ENCODE measurements around the gene BICDL2. TPM values are rescaled to one million over a fixed set of nuclear protein-coding genes. Genes with fewer than 3 reads are reported as not detected.

BICDL2 gene
- total and polyA plus RNA-seq, 9 of the 15 experiments (the other 6 are each of a cell fraction or from before 2014, with no cell fraction given), result 0.09 to 0.28 (median 0.09) TPM; not detected in 6

GRCh38 chr16:2983706-2984136, 53.0 kb downstream of the BICDL2 start (continued):
- no peak for TF ChIP-seq SREBF2 (CRISPR knock-in tag; IDR thresholded peaks at IDR 0.05)
- no peak for TF ChIP-seq NFRKB (IDR thresholded peaks at IDR 0.05; ENCODE audit: low read depth)
- peak; percentile 36; the same call in 1 of the 2 replicates for TF ChIP-seq ARID1B (IDR thresholded peaks at IDR 0.05)
- no peak for TF ChIP-seq GABPB2 (CRISPR knock-in tag; conservative IDR thresholded peaks at IDR 0.05)
- no peak for TF ChIP-seq MCM3 (IDR thresholded peaks at IDR 0.05)
- no peak for TF ChIP-seq HNRNPL (IDR thresholded peaks at IDR 0.05; ENCODE audit: low read depth, low read length)
- no peak for TF ChIP-seq CAMTA2 (CRISPR knock-in tag; conservative IDR thresholded peaks at IDR 0.05)
- TF ChIP-seq POLR2B (IDR thresholded peaks at IDR 0.05; ENCODE audit: low read depth, partially characterized antibody), result no peak
- TF ChIP-seq JUND (IDR thresholded peaks at IDR 0.05; ENCODE audit: borderline replicate concordance, low read depth, low read length), result peak; percentile 56; the same call in 1 of the 2 replicates
- peak; percentile 22; the same call in 1 of the 3 replicates for TF ChIP-seq JUND (tag; IDR thresholded peaks at IDR 0.05; ENCODE audit: borderline replicate concordance, low read depth, low read length)
- TF ChIP-seq ETV1 (tag; conservative IDR thresholded peaks at IDR 0.05; ENCODE audit: low read depth), result no peak
- TF ChIP-seq, protein P1, sequence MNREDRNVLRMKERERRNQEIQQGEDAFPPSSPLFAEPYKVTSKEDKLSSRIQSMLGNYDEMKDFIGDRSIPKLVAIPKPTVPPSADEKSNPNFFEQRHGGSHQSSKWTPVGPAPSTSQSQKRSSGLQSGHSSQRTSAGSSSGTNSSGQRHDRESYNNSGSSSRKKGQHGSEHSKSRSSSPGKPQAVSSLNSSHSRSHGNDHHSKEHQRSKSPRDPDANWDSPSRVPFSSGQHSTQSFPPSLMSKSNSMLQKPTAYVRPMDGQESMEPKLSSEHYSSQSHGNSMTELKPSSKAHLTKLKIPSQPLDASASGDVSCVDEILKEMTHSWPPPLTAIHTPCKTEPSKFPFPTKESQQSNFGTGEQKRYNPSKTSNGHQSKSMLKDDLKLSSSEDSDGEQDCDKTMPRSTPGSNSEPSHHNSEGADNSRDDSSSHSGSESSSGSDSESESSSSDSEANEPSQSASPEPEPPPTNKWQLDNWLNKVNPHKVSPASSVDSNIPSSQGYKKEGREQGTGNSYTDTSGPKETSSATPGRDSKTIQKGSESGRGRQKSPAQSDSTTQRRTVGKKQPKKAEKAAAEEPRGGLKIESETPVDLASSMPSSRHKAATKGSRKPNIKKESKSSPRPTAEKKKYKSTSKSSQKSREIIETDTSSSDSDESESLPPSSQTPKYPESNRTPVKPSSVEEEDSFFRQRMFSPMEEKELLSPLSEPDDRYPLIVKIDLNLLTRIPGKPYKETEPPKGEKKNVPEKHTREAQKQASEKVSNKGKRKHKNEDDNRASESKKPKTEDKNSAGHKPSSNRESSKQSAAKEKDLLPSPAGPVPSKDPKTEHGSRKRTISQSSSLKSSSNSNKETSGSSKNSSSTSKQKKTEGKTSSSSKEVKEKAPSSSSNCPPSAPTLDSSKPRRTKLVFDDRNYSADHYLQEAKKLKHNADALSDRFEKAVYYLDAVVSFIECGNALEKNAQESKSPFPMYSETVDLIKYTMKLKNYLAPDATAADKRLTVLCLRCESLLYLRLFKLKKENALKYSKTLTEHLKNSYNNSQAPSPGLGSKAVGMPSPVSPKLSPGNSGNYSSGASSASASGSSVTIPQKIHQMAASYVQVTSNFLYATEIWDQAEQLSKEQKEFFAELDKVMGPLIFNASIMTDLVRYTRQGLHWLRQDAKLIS (CRISPR knock-in tag; IDR thresholded peaks at IDR 0.05), result no peak
- no peak for TF ChIP-seq BCL6 (CRISPR knock-in tag; IDR thresholded peaks at IDR 0.05)
- TF ChIP-seq NR2F6 (CRISPR knock-in tag; IDR thresholded peaks at IDR 0.05), result no peak
- TF ChIP-seq ZC3H11A (IDR thresholded peaks at IDR 0.05; ENCODE audit: low read depth, low read length), result no peak
- no peak for TF ChIP-seq ZNF778 (CRISPR knock-in tag; IDR thresholded peaks at IDR 0.05)
- no peak for TF ChIP-seq ZNF398 (CRISPR knock-in tag; IDR thresholded peaks at IDR 0.05)
- no peak for TF ChIP-seq ZMIZ1 (IDR thresholded peaks at IDR 0.05; ENCODE audit: low read depth in 2 of 2, low read length in 2 of 2)
- no peak for TF ChIP-seq ZNF57 (CRISPR knock-in tag; IDR thresholded peaks at IDR 0.05)
- TF ChIP-seq SAFB2 (IDR thresholded peaks at IDR 0.05; ENCODE audit: borderline replicate concordance, low read depth, low read length, severe bottlenecking), result no peak
- no peak for TF ChIP-seq ZNF143 (CRISPR knock-in tag; IDR thresholded peaks at IDR 0.05)

All from K562 (cell line).